GM21825 (cell line): Measurements from ENCODE around the gene ST6GALNAC4.

ENCODE experiments used
- ATAC-seq: cut with Tn5 transposase; IDR thresholded peaks from one replicate; pipeline ENCODE4 v1.9.1; 2021; ENCODE audit warnings: mild to moderate bottlenecking, moderate library complexity; ENCODE audit not compliant: unreplicated experiment

The ST6GALNAC4 gene

DNA sequence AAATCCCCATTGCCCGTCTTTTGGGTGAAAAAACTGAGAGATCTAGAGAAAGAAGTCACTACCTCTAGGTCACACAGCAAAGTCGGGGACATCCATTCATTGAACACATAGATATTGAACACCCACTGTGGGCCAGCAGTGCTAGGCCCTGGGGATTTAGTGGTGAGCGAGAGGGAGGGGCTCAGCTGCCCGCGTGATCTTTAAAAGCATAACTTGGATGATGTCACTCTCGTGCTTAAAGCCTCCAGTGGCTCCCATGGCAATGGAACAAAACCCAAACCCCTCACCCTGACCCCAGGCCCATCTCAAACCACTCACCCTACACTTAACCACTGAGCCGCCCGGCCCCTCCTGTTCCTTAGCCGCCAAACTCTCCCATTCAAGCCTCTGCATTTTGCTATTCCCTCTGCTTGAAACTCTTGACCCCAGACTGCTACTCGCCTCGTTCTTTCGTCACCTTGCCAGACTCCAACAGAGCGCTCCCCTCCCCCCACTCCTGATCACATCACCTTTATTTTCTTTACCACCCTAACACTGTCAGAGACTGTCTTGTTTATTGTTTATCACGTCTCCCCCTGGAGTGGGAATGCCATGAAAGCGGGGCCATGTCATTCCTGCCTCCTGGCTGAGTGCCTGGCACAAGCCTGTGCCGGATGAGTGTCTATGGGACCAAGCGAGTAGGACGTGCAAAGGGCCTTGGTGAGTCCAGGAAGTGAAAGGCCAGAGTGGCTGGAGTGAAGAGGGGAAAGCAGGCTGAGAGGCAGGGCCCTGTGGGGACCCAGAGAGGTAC, 14.4 kb upstream of the ST6GALNAC4 start:
- ATAC-seq = no peak

GRCh38 chr9:127930231-127931091, 13.6 kb upstream of the ST6GALNAC4 start, which contains the start of gene PIP5KL1:
PIP5KL1 (minus strand) TSS chr9:127930777; CDS start chr9:127930752, 25 bp downstream.
- peak; percentile 65 for ATAC-seq

GRCh38 chr9:127929625-127929979, 12.8 kb upstream of the ST6GALNAC4 start:
- no peak for ATAC-seq

- ATAC-seq = no peak
Measured at GRCh38 chr9:127928676-127929624, 12.1 kb upstream of the ST6GALNAC4 start.

GRCh38 chr9:127927988-127928675, 11.3 kb upstream of the ST6GALNAC4 start:
- no peak for ATAC-seq

- ATAC-seq = no peak
Measured at GRCh38 chr9:127927201-127927987, 10.6 kb upstream of the ST6GALNAC4 start.

DNA sequence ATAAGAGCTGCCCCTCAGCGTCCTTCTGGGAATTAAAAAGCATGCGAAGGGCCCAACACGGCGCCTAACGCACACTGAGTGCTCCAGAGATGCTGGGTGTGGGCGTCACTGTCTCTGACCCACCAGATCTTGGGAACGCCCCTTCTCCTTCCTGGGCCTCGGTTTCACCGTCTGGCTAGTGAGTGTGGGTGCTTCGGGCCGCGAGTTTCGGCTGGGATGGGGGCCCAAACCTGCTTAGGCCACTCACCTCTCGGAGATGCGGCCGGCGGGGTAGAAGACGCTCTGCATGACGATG, 10.0 kb upstream of the ST6GALNAC4 start:
- no peak for ATAC-seq

DNA sequence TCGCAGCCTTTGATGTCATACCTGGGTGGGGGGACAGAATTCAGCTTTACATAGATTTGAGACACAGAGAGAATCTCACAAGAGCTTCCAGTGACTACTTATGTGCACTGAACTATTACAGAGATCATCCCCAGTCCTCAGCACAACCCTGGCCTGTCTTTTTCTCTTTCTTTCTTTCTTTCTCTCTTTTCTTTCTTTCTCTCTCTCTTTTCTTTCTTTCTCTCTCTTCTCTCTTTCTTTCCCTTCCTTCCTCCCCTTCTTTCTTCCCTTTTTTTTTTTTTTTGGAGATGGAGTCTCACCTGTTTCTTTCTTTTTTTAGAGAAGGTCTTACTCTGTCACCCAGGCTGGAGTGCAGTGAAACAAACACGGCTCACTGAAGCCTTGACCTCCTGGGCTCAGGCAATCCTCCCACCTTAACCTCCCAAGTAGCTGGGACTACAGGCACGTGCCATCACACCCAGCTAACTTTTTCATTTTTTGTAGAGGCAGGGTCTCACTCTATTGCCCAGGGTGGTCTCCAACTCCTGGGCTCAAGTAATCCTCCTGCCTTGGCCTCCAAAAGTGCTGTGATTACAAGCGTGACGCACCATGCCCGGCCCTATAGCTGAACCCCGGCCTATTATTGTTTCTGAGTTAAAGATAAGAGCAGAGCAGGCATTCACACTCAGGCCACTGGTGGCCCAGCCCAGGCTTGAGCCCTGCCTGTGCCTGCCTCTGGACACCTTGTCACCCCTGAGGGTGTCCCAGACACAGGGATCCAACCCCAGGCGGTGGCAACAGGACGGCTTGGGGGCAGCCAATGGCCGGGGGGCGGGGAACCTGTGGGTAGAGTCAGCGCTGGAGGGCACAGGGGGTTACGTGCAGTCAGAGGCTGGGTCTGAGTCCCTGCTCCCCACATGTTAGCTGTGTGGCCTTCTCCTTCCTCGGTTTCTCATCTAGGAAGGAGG, 9.4 kb upstream of the ST6GALNAC4 start:
- ATAC-seq = no peak

- ATAC-seq = no peak
Measured at GRCh38 chr9:127924736-127925444, 8.0 kb upstream of the ST6GALNAC4 start.

- ATAC-seq = no peak
Measured at GRCh38 chr9:127923771-127924170, 6.9 kb upstream of the ST6GALNAC4 start.

- no peak for ATAC-seq
Measured at GRCh38 chr9:127923046-127923445, 6.2 kb upstream of the ST6GALNAC4 start.

- no peak for ATAC-seq
Measured at GRCh38 chr9:127921557-127922120, 4.8 kb upstream of the ST6GALNAC4 start.

- ATAC-seq = no peak
Measured at GRCh38 chr9:127920794-127921193, 4.0 kb upstream of the ST6GALNAC4 start.

- ATAC-seq = no peak
Measured at GRCh38 chr9:127919253-127919815, 2.5 kb upstream of the ST6GALNAC4 start.

- no peak for ATAC-seq
Measured at GRCh38 chr9:127918183-127919107, 1.6 kb upstream of the ST6GALNAC4 start.

- no peak for ATAC-seq
Measured at GRCh38 chr9:127917603-127918002, 762 bp upstream of the ST6GALNAC4 start.
